Suprapubic skin (tissue), 3 donors: Measurements from ENCODE around the gene KRTAP10-5.

ENCODE experiments used
- POLR2A ChIP-seq, 2 donors: fragments of 450-650 bp; IDR thresholded peaks; one replicate each; pipeline ENCODE4 v1.6.1; 2017; ENCODE audit warnings: antibody characterized with exemption in 2 of 2, mild to moderate bottlenecking in 2 of 2, moderate library complexity in 2 of 2
- TF ChIP-seq, protein P1 (sequence below), 2 donors: fragments of 200-600 bp in 1 of 2; fragments of 450-650 bp in 1 of 2; sonication (generic) in 1 of 2; IDR thresholded peaks; one replicate each; pipeline ENCODE4 v1.5.1; 2016 to 2019; ENCODE audit warnings: antibody characterized with exemption in 2 of 2, mild to moderate bottlenecking in 1 of 2, moderate library complexity in 1 of 2

DNA sequence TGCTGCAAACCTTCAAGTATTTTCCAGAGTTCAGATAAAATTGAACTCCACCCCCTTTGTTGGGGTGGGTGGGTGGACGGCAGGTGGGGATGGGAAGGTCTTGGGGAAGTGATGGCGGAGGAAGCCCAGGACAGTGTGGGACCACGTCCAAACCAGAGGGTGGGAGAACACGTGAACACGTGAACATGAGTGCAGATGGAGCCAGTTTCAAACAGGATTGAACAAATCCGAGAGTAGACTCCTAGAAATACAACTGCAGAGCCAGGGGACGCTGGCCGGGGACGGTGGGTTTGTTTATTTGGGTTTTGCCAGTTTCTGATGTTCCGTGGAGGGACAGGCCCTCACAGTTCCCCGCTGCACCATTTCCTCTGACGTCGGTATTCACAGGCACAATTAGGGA is 32.0 kb downstream of the KRTAP10-5 start:
- no peak for TF ChIP-seq POLR2A (IDR thresholded peaks at IDR 0.05)
- TF ChIP-seq, protein P1, sequence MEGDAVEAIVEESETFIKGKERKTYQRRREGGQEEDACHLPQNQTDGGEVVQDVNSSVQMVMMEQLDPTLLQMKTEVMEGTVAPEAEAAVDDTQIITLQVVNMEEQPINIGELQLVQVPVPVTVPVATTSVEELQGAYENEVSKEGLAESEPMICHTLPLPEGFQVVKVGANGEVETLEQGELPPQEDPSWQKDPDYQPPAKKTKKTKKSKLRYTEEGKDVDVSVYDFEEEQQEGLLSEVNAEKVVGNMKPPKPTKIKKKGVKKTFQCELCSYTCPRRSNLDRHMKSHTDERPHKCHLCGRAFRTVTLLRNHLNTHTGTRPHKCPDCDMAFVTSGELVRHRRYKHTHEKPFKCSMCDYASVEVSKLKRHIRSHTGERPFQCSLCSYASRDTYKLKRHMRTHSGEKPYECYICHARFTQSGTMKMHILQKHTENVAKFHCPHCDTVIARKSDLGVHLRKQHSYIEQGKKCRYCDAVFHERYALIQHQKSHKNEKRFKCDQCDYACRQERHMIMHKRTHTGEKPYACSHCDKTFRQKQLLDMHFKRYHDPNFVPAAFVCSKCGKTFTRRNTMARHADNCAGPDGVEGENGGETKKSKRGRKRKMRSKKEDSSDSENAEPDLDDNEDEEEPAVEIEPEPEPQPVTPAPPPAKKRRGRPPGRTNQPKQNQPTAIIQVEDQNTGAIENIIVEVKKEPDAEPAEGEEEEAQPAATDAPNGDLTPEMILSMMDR (IDR thresholded peaks at IDR 0.05): no peak
